Effector CD4-positive, alpha-beta T cell (primary cell): ENCODE data around the gene TMEM235.

Experiments
- DNase-seq: peaks from one replicate; pipeline ENCODE4 v3.0.0-alpha.2; 2020

Gene TMEM235

GRCh38 chr17:78273813-78274212, 42.4 kb downstream of the TMEM235 start:
- no peak for DNase-seq

GRCh38 chr17:78275355-78275754, 43.9 kb downstream of the TMEM235 start:
- no peak for DNase-seq

- DNase-seq = no peak
Measured at GRCh38 chr17:78276098-78276887, 44.9 kb downstream of the TMEM235 start.

GRCh38 chr17:78278139-78278741, 46.8 kb downstream of the TMEM235 start:
- no peak for DNase-seq

GRCh38 chr17:78279360-78279990, 48.0 kb downstream of the TMEM235 start:
- no peak for DNase-seq

GRCh38 chr17:78281249-78281845, 49.9 kb downstream of the TMEM235 start:
- DNase-seq = no peak

GRCh38 chr17:78284146-78284545, 52.7 kb downstream of the TMEM235 start:
- DNase-seq = no peak

GRCh38 chr17:78289004-78289403, 57.6 kb downstream of the TMEM235 start:
- DNase-seq = no peak

GRCh38 chr17:78289802-78290363, 58.5 kb downstream of the TMEM235 start:
- peak; percentile 66 for DNase-seq
